Measurements from ENCODE around the gene DPH7.
"Not testable (repeated sequence)": the region's sequence is repeated elsewhere in the genome, so short reads cannot be mapped to it uniquely, and the experiment has no call there.

Gene DPH7

DNA sequence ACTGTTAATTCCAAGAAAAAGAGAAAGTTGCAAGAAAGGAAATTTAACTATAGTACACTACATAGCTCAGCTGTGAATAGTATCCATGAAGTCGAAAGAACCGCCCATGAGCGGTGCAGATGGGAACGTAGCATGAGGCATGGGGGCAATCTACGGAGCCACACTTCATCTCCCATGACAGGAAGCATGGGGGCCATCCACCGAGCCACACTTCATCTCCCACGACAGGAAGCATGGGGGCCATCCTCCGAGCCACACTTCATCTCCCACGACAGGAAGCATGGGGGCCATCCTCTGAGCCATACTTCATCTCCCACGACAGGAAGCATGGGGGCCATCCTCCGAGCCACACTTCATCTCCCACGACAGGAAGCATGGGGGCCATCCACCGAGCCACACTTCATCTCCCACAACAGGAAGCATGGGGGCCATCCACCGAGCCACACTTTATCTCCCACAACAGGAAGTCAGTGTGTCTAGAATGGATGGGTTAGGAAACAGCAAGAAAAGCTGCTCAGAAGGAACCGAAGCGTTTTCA is 42.1 kb downstream of the DPH7 start:
- not testable (repeated sequence) for H3K36me3 ChIP-seq (ENCODE audit: control insufficient read depth, insufficient read depth, low read length); H3K4me1 ChIP-seq (ENCODE audit: control insufficient read depth, insufficient read depth, low read length)

DNA sequence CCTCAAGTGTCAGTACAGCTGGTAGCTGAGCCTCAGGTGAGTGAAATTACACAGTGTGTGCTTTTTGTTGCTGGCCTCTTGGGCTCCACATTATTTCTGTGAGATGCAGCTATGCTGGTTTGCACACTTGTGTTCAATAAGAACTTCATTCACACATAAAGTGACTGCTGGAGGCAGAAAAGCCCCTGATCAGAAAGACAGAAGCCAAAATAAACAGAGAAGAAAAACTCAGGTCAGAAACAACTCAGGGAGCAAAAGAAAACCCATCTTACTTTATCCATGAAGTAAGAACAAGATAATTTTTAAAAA is 43.7 kb downstream of the DPH7 start:
- no peaks in the 10 kb centered on the region for H3K27me3 ChIP-seq (ENCODE audit: control insufficient read depth, insufficient read depth, low read length)
- H3K4me1 ChIP-seq (ENCODE audit: control insufficient read depth, insufficient read depth, low read length), result no peaks in the 10 kb centered on the region
- no peaks in the 10 kb centered on the region for H3K36me3 ChIP-seq (ENCODE audit: control insufficient read depth, insufficient read depth, low read length)
- H3K9ac ChIP-seq (ENCODE audit: low read depth, low read length), result no peak overlapping the region
- H3K9me3 ChIP-seq (ENCODE audit: control insufficient read depth, insufficient read depth, low read length), result no peaks in the 10 kb centered on the region
- no peak overlapping the region for H3K4me3 ChIP-seq (ENCODE audit: low read depth, low read length)

More for the DNA sequence above, 42.1 kb downstream of the DPH7 start:
- H3K27me3 ChIP-seq (ENCODE audit: control insufficient read depth, insufficient read depth, low read length); H3K9ac ChIP-seq (ENCODE audit: low read depth, low read length); H3K9me3 ChIP-seq (ENCODE audit: control insufficient read depth, insufficient read depth, low read length); H3K4me3 ChIP-seq (ENCODE audit: low read depth, low read length): not testable (repeated sequence)

DNA sequence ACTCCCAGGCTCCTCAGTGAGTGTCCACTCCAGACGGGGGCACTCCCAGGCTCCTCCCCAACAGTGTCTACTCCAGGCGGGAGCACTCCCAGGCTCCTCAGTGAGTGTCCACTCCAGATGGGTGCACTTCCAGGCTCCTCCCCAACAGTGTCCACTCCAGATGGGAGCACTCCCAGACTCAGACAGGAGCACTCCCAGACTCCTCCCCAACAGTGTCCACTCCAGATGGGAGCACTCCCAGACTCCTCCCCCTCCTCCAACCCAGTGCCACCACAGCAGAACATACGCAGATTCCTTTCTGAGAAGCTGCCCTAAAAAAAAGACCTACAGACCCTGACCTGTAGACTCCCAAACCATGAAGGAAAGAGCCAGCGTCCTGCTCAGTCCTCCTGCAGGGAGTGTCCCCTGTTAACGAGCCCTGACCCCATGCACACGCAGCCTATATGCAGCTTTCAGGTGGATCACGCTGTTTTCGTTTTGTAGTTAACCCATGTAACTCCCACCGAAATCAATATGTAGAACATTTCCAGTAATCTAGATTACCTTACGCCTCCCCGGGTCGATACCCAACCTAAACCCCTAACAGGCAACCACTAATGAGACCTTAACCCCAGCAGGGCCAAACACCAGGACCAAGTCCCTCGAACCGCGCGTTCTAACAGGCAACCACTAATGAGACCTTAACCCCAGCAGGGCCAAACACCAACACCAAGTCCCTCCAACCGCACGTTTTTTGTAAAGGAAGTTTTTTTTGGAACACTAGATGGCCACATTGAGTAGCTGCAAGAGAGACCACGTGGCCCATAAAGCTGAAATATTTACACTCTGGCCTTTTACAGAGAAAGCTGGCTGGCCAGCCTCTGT is 44.2 kb downstream of the DPH7 start:
- Histone ChIP-seq H3K27me3 (ENCODE audit: control insufficient read depth, insufficient read depth, low read length) (no peaks in the 10 kb centered on the region), H3K4me3 (ENCODE audit: low read depth, low read length) (no peak overlapping the region), H3K9ac (ENCODE audit: low read depth, low read length) (no peak overlapping the region), H3K9me3 (ENCODE audit: control insufficient read depth, insufficient read depth, low read length) (no peaks in the 10 kb centered on the region), H3K4me1 (ENCODE audit: control insufficient read depth, insufficient read depth, low read length) (no peaks in the 10 kb centered on the region), H3K36me3 (ENCODE audit: control insufficient read depth, insufficient read depth, low read length) (no peaks in the 10 kb centered on the region)

DNA sequence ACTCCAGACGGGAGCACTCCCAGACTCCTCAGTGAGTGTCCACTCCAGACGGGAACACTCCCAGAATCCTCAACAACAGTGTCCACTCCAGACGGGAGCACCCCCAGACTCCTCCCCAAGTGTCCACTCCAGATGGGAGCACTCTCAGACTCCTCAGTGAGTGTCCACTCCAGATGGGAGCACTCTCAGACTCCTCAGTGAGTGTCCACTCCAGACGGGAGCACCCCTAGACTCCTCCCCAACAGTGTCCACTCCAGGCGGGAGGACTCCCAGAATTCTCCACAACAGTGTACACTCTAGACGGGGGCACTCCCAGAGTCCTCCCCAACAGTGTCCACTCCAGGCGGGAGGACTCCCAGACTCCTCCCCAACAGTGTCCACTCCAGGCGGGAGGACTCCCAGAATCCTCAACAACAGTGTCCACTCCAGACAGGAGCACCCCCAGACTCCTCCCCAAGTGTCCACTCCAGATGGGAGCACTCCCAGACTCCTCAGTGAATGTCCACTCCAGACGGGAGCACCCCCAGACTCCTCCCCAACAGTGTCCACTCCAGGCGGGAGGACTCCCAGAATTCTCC is 45.7 kb downstream of the DPH7 start:
- not testable (repeated sequence) for H3K36me3 ChIP-seq (ENCODE audit: control insufficient read depth, insufficient read depth, low read length); H3K4me1 ChIP-seq (ENCODE audit: control insufficient read depth, insufficient read depth, low read length); H3K9ac ChIP-seq (ENCODE audit: low read depth, low read length); H3K4me3 ChIP-seq (ENCODE audit: low read depth, low read length); H3K27me3 ChIP-seq (ENCODE audit: control insufficient read depth, insufficient read depth, low read length); H3K9me3 ChIP-seq (ENCODE audit: control insufficient read depth, insufficient read depth, low read length)

DNA sequence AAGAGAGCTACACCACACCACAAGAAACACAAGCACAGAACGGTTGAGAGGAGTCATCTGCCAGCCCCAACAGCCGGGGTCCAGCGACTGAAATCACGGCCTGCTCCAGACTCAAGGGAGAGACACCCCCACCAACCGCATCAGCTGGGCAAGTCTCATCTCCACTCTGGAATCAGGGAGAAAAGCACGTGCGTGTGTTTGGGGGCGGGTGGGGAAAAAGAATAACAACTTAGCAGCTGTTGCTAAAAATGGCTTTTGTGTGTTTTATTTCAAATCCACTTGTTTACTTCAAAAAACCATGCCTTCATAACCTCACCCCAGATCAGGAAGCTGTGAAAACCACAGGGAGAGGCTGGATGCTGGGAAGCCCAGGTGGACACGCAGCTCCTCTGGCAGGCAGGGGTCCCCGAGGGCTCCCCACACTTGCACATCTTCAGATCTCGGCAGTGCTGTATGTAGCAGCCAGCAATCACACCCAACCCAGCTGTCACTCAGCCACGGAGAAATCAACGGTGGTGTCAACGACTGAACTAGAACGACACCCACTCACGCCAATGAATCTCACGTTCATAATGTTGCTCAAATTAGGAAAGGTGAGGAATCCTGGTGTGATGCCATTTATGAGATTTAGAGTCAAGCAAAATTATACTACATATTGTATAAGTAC is 47.5 kb downstream of the DPH7 start:
- no peak overlapping the region for H3K4me3 ChIP-seq (ENCODE audit: low read depth, low read length)
- H3K4me1 ChIP-seq (ENCODE audit: control insufficient read depth, insufficient read depth, low read length), result no peaks in the 10 kb centered on the region
- H3K9ac ChIP-seq (ENCODE audit: low read depth, low read length), result no peak overlapping the region
- H3K27me3 ChIP-seq (ENCODE audit: control insufficient read depth, insufficient read depth, low read length), result no peaks in the 10 kb centered on the region
- no peaks in the 10 kb centered on the region for H3K36me3 ChIP-seq (ENCODE audit: control insufficient read depth, insufficient read depth, low read length)
- no peaks in the 10 kb centered on the region for H3K9me3 ChIP-seq (ENCODE audit: control insufficient read depth, insufficient read depth, low read length)

DNA sequence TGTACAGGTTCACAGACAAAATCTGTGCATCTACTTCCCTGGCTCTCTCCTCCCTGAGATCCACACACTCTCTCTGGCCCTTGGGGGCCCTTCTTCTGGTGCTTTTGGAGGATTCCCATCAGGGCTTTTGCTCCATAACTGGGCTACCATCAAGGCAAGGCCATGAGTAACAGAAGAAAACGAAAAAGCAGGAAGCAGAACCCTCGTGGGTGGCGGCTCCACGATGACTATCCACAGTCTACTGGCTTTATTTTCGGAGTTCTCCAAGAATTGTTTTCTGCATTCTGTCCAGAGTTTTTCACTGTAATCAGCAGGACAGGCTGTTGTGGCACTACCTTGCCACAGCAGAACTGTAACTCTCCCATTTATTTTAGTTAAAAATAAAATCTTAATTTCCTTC is 48.4 kb downstream of the DPH7 start:
- Histone ChIP-seq H3K9me3 (ENCODE audit: control insufficient read depth, insufficient read depth, low read length) (no peaks in the 10 kb centered on the region), H3K4me1 (ENCODE audit: control insufficient read depth, insufficient read depth, low read length) (no peaks in the 10 kb centered on the region), H3K27me3 (ENCODE audit: control insufficient read depth, insufficient read depth, low read length) (no peaks in the 10 kb centered on the region), H3K4me3 (ENCODE audit: low read depth, low read length) (no peak overlapping the region), H3K9ac (ENCODE audit: low read depth, low read length) (no peak overlapping the region), H3K36me3 (ENCODE audit: control insufficient read depth, insufficient read depth, low read length) (no peaks in the 10 kb centered on the region)

DNA sequence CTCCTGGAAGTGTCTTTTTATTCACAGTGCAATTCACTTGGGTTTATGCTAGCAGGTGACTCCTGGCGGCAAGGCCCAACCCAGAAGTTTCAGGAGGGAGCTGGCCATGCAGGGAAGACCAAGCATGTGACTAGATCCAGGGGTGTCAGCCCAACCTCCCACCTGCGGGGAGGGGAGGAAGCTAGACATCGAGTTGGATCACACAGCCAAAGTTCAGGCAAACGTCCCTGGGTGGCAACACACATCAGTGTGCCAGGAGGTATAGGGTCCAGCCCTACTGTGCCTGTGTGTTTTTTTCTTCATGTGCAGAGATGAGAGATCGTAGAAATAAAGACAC is 53.8 kb downstream of the DPH7 start:
- no peak overlapping the region for H3K4me3 ChIP-seq (ENCODE audit: low read depth, low read length)
- H3K9ac ChIP-seq (ENCODE audit: low read depth, low read length), result no peak overlapping the region

DNA sequence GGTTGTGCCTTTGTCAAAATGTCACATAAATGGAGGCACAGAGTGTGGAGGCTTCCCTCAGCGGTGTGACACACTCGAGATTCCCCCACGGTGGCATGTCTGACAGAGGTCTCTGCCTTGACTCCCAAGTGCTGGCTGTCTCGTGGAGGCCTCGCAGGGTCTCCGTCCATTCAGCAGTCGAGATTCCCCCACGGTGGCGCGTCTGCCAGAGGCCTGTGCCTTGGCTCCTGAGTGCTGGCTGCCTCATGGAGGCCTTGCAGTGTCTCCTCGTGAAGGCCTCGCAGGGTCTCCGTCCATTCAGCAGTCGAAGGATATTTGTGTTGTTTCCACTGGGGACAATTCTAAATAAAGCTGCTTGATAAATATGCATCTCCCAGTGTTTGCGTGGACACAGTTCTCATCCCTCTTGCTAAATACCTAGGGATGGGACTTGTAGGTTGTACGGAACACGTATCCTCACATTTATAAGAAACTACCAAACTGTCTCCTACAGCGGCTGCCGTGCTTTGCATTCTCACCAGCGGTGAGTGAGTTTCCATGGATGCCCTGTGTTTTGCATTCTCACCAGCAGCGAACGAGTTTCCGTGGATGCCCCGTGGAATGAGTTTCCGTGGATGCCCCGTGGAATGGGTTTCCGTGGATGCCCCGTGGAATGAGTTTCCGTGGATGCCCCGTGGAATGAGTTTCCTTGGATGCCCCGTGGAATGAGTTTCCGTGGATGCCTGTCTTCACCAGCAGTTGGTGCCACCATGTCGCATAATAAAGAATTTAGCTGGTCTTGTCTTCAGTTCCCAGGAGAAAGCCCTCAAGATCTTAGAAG is 54.4 kb downstream of the DPH7 start:
- no peaks in the 10 kb centered on the region for H3K36me3 ChIP-seq (ENCODE audit: control insufficient read depth, insufficient read depth, low read length)
- H3K9me3 ChIP-seq (ENCODE audit: control insufficient read depth, insufficient read depth, low read length), result no peaks in the 10 kb centered on the region
- H3K9ac ChIP-seq (ENCODE audit: low read depth, low read length), result no peak overlapping the region

More for the DNA sequence above, 53.8 kb downstream of the DPH7 start:
- Histone ChIP-seq H3K4me1 (ENCODE audit: control insufficient read depth, insufficient read depth, low read length) (no peaks in the 10 kb centered on the region), H3K36me3 (ENCODE audit: control insufficient read depth, insufficient read depth, low read length) (no peaks in the 10 kb centered on the region), H3K9me3 (ENCODE audit: control insufficient read depth, insufficient read depth, low read length) (no peaks in the 10 kb centered on the region), H3K27me3 (ENCODE audit: control insufficient read depth, insufficient read depth, low read length) (no peaks in the 10 kb centered on the region)

DNA sequence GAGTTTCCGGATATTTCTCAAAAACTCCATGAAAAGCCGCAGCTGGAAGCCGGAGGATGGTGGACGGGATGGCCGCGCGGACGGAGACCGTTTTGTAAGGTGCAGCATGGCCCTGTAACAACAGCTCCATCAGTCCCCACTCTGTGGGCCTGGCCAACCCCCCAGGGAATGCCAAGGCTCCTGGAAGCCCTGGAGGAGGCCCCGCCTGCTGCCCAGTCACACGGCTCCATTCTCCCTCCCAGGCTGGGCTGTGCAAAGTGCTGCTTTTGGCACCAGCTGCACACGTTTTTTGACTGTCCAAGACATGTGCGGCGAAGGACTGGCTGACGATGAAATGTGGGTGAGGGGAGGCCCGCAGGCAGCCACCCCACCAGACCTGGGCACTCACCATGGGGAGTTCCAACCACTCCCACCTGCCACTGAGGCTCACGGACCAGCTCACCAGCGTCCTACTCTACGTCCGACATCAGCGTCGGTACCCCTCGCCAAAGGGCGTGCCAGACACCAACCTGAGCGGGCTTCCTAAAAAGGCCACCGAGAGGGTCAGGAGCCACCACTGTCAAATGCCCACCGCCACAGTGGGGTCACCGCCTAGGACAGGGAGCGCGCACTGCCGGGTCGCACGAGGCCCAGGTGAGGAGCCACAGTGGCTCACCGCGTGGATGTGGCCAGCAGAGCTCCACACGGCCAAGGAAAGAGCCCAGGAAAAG is 55.8 kb downstream of the DPH7 start:
- H3K4me3 ChIP-seq (ENCODE audit: low read depth, low read length), result no peak overlapping the region

More for the DNA sequence above, 54.4 kb downstream of the DPH7 start:
- H3K4me1 ChIP-seq (ENCODE audit: control insufficient read depth, insufficient read depth, low read length), result no peaks in the 10 kb centered on the region
- no peak overlapping the region for H3K4me3 ChIP-seq (ENCODE audit: low read depth, low read length)
- no peaks in the 10 kb centered on the region for H3K27me3 ChIP-seq (ENCODE audit: control insufficient read depth, insufficient read depth, low read length)

DNA sequence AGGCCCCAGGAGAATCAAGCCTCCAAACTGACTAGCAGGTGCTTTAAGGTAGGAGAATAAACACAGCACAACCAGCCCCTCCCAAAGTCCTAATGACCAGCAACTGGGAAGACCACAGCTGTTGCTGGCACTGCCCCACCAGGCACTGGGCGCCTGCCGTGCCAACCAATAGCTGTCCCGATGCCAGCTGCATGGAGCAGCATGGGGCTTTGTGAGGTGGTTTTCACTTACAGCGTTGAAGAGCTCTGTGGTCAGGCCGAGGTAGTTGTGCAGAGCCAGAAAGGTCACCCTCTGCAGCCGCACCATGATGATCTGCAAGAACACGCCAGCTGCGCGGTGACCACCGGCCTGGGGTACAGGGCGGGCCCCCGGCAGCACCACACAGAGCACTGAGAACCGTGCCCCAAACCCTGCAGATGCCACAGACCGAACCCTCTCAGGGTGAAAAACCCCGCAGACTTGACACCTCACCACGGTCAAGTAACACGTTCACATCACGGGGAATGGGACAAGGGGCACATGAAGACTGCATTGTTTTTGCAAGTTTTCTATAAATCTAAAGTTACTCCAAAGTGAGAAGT is 57.2 kb downstream of the DPH7 start:
- Histone ChIP-seq H3K36me3 (ENCODE audit: control insufficient read depth, insufficient read depth, low read length) (no peaks in the 10 kb centered on the region), H3K9me3 (ENCODE audit: control insufficient read depth, insufficient read depth, low read length) (no peaks in the 10 kb centered on the region), H3K27me3 (ENCODE audit: control insufficient read depth, insufficient read depth, low read length) (no peaks in the 10 kb centered on the region), H3K4me3 (ENCODE audit: low read depth, low read length) (no peak overlapping the region), H3K9ac (ENCODE audit: low read depth, low read length) (no peak overlapping the region), H3K4me1 (ENCODE audit: control insufficient read depth, insufficient read depth, low read length) (no peaks in the 10 kb centered on the region)

More for the DNA sequence above, 55.8 kb downstream of the DPH7 start:
- Histone ChIP-seq H3K4me1 (ENCODE audit: control insufficient read depth, insufficient read depth, low read length) (no peaks in the 10 kb centered on the region), H3K9me3 (ENCODE audit: control insufficient read depth, insufficient read depth, low read length) (no peaks in the 10 kb centered on the region), H3K27me3 (ENCODE audit: control insufficient read depth, insufficient read depth, low read length) (no peaks in the 10 kb centered on the region), H3K36me3 (ENCODE audit: control insufficient read depth, insufficient read depth, low read length) (no peaks in the 10 kb centered on the region), H3K9ac (ENCODE audit: low read depth, low read length) (no peak overlapping the region)
